GM06990 (cell line): ENCODE measurements around the gene SLC41A2.

Experiments used
- DNase-seq: peaks from one replicate; pipeline ENCODE4 v3.0.0-alpha.2; 2011; ENCODE audit not compliant: insufficient read length; ENCODE audit errors: extremely low read depth
- H3K27me3 ChIP-seq: replicated peaks from 2 replicates; pipeline ENCODE4 v1.6.0; 2011; ENCODE audit warnings: low read length; ENCODE audit not compliant: control insufficient read depth, insufficient read depth
- H3K36me3 ChIP-seq: 2 replicates; pipeline ENCODE4 v1.5.1; 2011; ENCODE audit warnings: low read length; ENCODE audit not compliant: control insufficient read depth, insufficient read depth
- H3K4me3 ChIP-seq: replicated peaks from 2 replicates; pipeline ENCODE4 v1.5.1; 2011; ENCODE audit warnings: low read depth, mild to moderate bottlenecking, control low read depth, low read length
- CTCF ChIP-seq: IDR thresholded peaks from 2 replicates; pipeline ENCODE4 v1.5.1; 2011; ENCODE audit warnings: low read length, control low read depth, mild to moderate bottlenecking, inconsistent platforms; ENCODE audit not compliant: insufficient read depth, poor library complexity, severe bottlenecking

The SLC41A2 gene

GRCh38 chr12:104959335-104959841 is 1.3 kb upstream of the SLC41A2 start:
- no peaks in the 10 kb centered on the region for H3K36me3 ChIP-seq
- TF ChIP-seq CTCF, result no peak
- no peak for DNase-seq
- H3K4me3 ChIP-seq, result no peak overlapping the region
- no peaks in the 10 kb centered on the region for H3K27me3 ChIP-seq

GRCh38 chr12:104958805-104959334 is 780 bp upstream of the SLC41A2 start:
- Histone ChIP-seq H3K36me3 (no peaks in the 10 kb centered on the region), H3K4me3 (peak overlapping the region; percentile 73), H3K27me3 (no peaks in the 10 kb centered on the region)
- no peak for DNase-seq
- TF ChIP-seq CTCF, result peak; percentile 45

GRCh38 chr12:104957719-104958000 is 430 bp downstream of the SLC41A2 start:
- Histone ChIP-seq H3K36me3 (no peaks in the 10 kb centered on the region), H3K27me3 (no peaks in the 10 kb centered on the region), H3K4me3 (peak overlapping the region; percentile 94)
- no peak for TF ChIP-seq CTCF
- DNase-seq, result no peak

GRCh38 chr12:104956870-104957718 is 996 bp downstream of the SLC41A2 start:
- H3K36me3 ChIP-seq, result no peaks in the 10 kb centered on the region
- no peak for TF ChIP-seq CTCF
- peak overlapping the region; percentile 94 for H3K4me3 ChIP-seq

GRCh38 chr12:104955703-104956102 is 2.4 kb downstream of the SLC41A2 start:
- DNase-seq, result no peak
- TF ChIP-seq CTCF, result no peak

More at GRCh38 chr12:104956870-104957718, 996 bp downstream of the SLC41A2 start:
- DNase-seq, result no peak
- no peaks in the 10 kb centered on the region for H3K27me3 ChIP-seq

More at GRCh38 chr12:104955703-104956102, 2.4 kb downstream of the SLC41A2 start:
- Histone ChIP-seq H3K4me3 (no peak overlapping the region), H3K27me3 (no peaks in the 10 kb centered on the region), H3K36me3 (no peaks in the 10 kb centered on the region)
